GM23338 (cell line): Measurements from ENCODE around the gene CHST14. TPM values are rescaled to one million over a fixed set of nuclear protein-coding genes. Genes with fewer than 3 reads are reported as not detected.

Experiments used
- ATAC-seq: fragments of 200-7000 bp; cut with Tn5 transposase; 3 replicates; pipeline ENCODE4 v1.9.1; 2020
- DNase-seq: peaks from one replicate; pipeline ENCODE4 v3.0.0-alpha.2; 2015; ENCODE audit warnings: low spot score
- H2AFZ ChIP-seq: fragments of 200-600 bp; sonication (generic); 2 replicates; pipeline ENCODE4 v1.8.0; 2016; ENCODE audit warnings: antibody characterized with exemption, mild to moderate bottlenecking, moderate library complexity
- H3F3A ChIP-seq: fragments of 200-600 bp; sonication (generic); replicated peaks from 2 replicates; pipeline ENCODE4 v1.8.0; 2017; ENCODE audit warnings: antibody characterized with exemption, mixed run types, low read depth
- H3K27ac ChIP-seq: fragments of 200-600 bp; sonication (generic); 2 replicates; pipeline ENCODE4 v1.6.1; 2016; ENCODE audit warnings: low read depth
- H3K27me3 ChIP-seq: fragments of 200-600 bp; sonication (generic); 2 replicates; pipeline ENCODE4 v1.8.0; 2016; ENCODE audit warnings: mild to moderate bottlenecking, mixed run types, moderate library complexity; ENCODE audit not compliant: insufficient read depth
- H3K36me3 ChIP-seq: fragments of 200-600 bp; sonication (generic); 2 replicates; pipeline ENCODE4 v1.8.0; 2016; ENCODE audit warnings: mild to moderate bottlenecking; ENCODE audit not compliant: insufficient read depth
- H3K4me1 ChIP-seq: fragments of 200-600 bp; sonication (generic); 2 replicates; pipeline ENCODE4 v1.8.0; 2016; ENCODE audit warnings: mild to moderate bottlenecking, moderate library complexity; ENCODE audit not compliant: insufficient read depth
- H3K4me2 ChIP-seq: fragments of 200-600 bp; sonication (generic); 2 replicates; pipeline ENCODE4 v1.7.1; 2017; ENCODE audit warnings: mixed run types
- H3K4me3 ChIP-seq: fragments of 200-600 bp; sonication (generic); 2 replicates; pipeline ENCODE4 v1.6.1; 2016; ENCODE audit warnings: mixed run types
- H3K79me2 ChIP-seq: fragments of 200-600 bp; sonication (generic); replicated peaks from 2 replicates; pipeline ENCODE4 v1.8.0; 2017; ENCODE audit warnings: mild to moderate bottlenecking; ENCODE audit not compliant: insufficient read depth
- H3K9me2 ChIP-seq: fragments of 200-600 bp; sonication (generic); 2 replicates; pipeline ENCODE4 v1.8.0; 2017; ENCODE audit not compliant: insufficient read depth
- H4K20me1 ChIP-seq: fragments of 200-600 bp; sonication (generic); replicated peaks from 2 replicates; pipeline ENCODE4 v1.8.0; 2017; ENCODE audit warnings: mild to moderate bottlenecking; ENCODE audit not compliant: insufficient read depth
- H3K27ac Mint-ChIP-seq: 2 replicates; pipeline ENCODE4 v1.8.0; 2020; ENCODE audit warnings: inconsistent platforms, mild to moderate bottlenecking, moderate library complexity, mixed read lengths
- H3K27me3 Mint-ChIP-seq: 3 replicates; pipeline ENCODE4 v1.8.0; 2022; ENCODE audit warnings: low read depth, mild to moderate bottlenecking, moderate library complexity, mixed read lengths, inconsistent platforms; ENCODE audit not compliant: insufficient read depth, poor library complexity
- H3K36me3 Mint-ChIP-seq: 3 replicates; pipeline ENCODE4 v1.8.0; 2021; ENCODE audit warnings: low read depth, mild to moderate bottlenecking, inconsistent platforms, moderate library complexity, mixed read lengths
- H3K4me1 Mint-ChIP-seq: 3 replicates; pipeline ENCODE4 v1.8.0; 2020; ENCODE audit warnings: mild to moderate bottlenecking, inconsistent platforms, mixed read lengths
- H3K4me3 Mint-ChIP-seq: 3 replicates; pipeline ENCODE4 v1.8.0; 2021; ENCODE audit warnings: moderate library complexity, mild to moderate bottlenecking, inconsistent platforms, mixed read lengths
- H3K9me3 Mint-ChIP-seq: 3 replicates; pipeline ENCODE4 v1.8.0; 2020; ENCODE audit warnings: moderate library complexity, mild to moderate bottlenecking, inconsistent platforms, mixed read lengths
- CREB1 ChIP-seq: fragments of 250-450 bp; sonication (Bioruptor Pico); IDR thresholded peaks from 2 replicates; pipeline ENCODE4 v1.5.0; 2020; ENCODE audit warnings: low read depth, mild to moderate bottlenecking, moderate library complexity
- EZH2 ChIP-seq: fragments of 200-600 bp; sonication (generic); IDR thresholded peaks from one replicate; pipeline ENCODE4 v1.8.0; 2017; ENCODE audit warnings: antibody characterized with exemption, mild to moderate bottlenecking, low read depth; ENCODE audit not compliant: unreplicated experiment
- EZH2phosphoT487 ChIP-seq: fragments of 200-600 bp; sonication (generic); IDR thresholded peaks from one replicate; pipeline ENCODE4 v1.8.1; 2018; ENCODE audit warnings: antibody characterized with exemption; ENCODE audit not compliant: unreplicated experiment
- JUNB ChIP-seq: IDR thresholded peaks from one replicate; pipeline ENCODE4 v1.6.1; 2016; ENCODE audit warnings: antibody characterized with exemption; ENCODE audit not compliant: unreplicated experiment
- NANOG ChIP-seq: IDR thresholded peaks from 2 replicates; pipeline ENCODE4 v1.6.1; 2016; ENCODE audit warnings: antibody characterized with exemption, borderline replicate concordance
- POLR2AphosphoS5 ChIP-seq: IDR thresholded peaks from 2 replicates; pipeline ENCODE4 v1.6.1; 2016; ENCODE audit warnings: antibody characterized with exemption, low read depth
- REST ChIP-seq: IDR thresholded peaks from one replicate; pipeline ENCODE4 v1.6.1; 2018; ENCODE audit warnings: antibody characterized with exemption; ENCODE audit not compliant: unreplicated experiment
- STAT1 ChIP-seq: IDR thresholded peaks from one replicate; pipeline ENCODE4 v1.6.1; 2016; ENCODE audit warnings: antibody characterized with exemption; ENCODE audit not compliant: unreplicated experiment
- ZNF114 ChIP-seq: fragments of 250-450 bp; sonication (Bioruptor Pico); IDR thresholded peaks from 2 replicates; pipeline ENCODE4 v1.5.0; 2020; ENCODE audit warnings: mild to moderate bottlenecking, moderate library complexity
- ZNF331 ChIP-seq: fragments of 250-450 bp; sonication (Bioruptor Pico); IDR thresholded peaks from 2 replicates; pipeline ENCODE4 v1.5.0; 2020; ENCODE audit warnings: low read depth, mild to moderate bottlenecking, moderate library complexity
- ZNF462 ChIP-seq: fragments of 250-450 bp; sonication (Bioruptor Pico); IDR thresholded peaks from 2 replicates; pipeline ENCODE4 v1.5.0; 2020; ENCODE audit warnings: mild to moderate bottlenecking, moderate library complexity
- polyA plus RNA-seq: library from polyadenylated mRNA; unstranded; fragments of >200 nt; fragmentation: Nextera tagmentation; extraction: Ambion mirVana; gene quantifications from 2 replicates; pipeline ENCODE4 v1.2.1, GENCODE V29; 2016
- total RNA-seq: library from RNA; depleted of rRNA; stranded (reverse); fragments of >200 nt; shearing (Covaris generic); gene quantifications from 2 replicates; pipeline ENCODE4 v1.2.3, GENCODE V29; 2014
- TF ChIP-seq, protein P1 (sequence below), 2 experiments: fragments of 200-600 bp in 1 of 2; sonication (generic) in 1 of 2; conservative IDR thresholded peaks; 2 replicates each; pipeline versions ENCODE4 v1.5.1 to v1.6.1; 2016 to 2017; ENCODE audit warnings: antibody characterized with exemption in 2 of 2, low read depth in 2 of 2, mild to moderate bottlenecking in 2 of 2, moderate library complexity in 1 of 2
- TF ChIP-seq, protein P2 (sequence below): IDR thresholded peaks from 2 replicates; pipeline ENCODE4 v1.6.1; 2016; ENCODE audit warnings: antibody characterized with exemption

Gene CHST14
- total and polyA plus RNA-seq, 2 experiments from 2014 or later: 8.4 to 15.6 TPM

- Histone ChIP-seq H3K36me3 (no peaks in the 10 kb centered on the region), H2AFZ (no peak overlapping the region), H3K4me2 (no peak overlapping the region), H3K4me1 (peaks cover 14% of the 10 kb centered on the region; the same call in 1 of the 2 replicates), H3K79me2 (no peaks in the 10 kb centered on the region), H4K20me1 (no peaks in the 10 kb centered on the region), H3K9me2 (no peaks in the 10 kb centered on the region), H3F3A (peaks cover 5% of the 10 kb centered on the region), H3K27ac (no peak overlapping the region), H3K4me3 (no peak overlapping the region), H3K27me3 (peaks cover 49% of the 10 kb centered on the region)
- Mint-ChIP-seq H3K4me1 (peaks cover 21% of the 10 kb centered on the region), H3K27me3 (peaks cover 26% of the 10 kb centered on the region), H3K36me3 (no peaks in the 10 kb centered on the region; the same call in 2 of the 3 replicates), H3K4me3 (no peak overlapping the region; the same call in 2 of the 3 replicates), H3K27ac (no peak overlapping the region), H3K9me3 (no peaks in the 10 kb centered on the region; the same call in 2 of the 3 replicates)
- TF ChIP-seq EZH2 (no peak), ZNF462 (CRISPR knock-in tag) (no peak), EZH2phosphoT487 (no peak), JUNB (no peak), ZNF331 (CRISPR knock-in tag) (no peak), STAT1 (no peak), POLR2AphosphoS5 (no peak), ZNF114 (CRISPR knock-in tag) (no peak), NANOG (no peak), CREB1 (no peak), REST (no peak)
- TF ChIP-seq, protein P1, sequence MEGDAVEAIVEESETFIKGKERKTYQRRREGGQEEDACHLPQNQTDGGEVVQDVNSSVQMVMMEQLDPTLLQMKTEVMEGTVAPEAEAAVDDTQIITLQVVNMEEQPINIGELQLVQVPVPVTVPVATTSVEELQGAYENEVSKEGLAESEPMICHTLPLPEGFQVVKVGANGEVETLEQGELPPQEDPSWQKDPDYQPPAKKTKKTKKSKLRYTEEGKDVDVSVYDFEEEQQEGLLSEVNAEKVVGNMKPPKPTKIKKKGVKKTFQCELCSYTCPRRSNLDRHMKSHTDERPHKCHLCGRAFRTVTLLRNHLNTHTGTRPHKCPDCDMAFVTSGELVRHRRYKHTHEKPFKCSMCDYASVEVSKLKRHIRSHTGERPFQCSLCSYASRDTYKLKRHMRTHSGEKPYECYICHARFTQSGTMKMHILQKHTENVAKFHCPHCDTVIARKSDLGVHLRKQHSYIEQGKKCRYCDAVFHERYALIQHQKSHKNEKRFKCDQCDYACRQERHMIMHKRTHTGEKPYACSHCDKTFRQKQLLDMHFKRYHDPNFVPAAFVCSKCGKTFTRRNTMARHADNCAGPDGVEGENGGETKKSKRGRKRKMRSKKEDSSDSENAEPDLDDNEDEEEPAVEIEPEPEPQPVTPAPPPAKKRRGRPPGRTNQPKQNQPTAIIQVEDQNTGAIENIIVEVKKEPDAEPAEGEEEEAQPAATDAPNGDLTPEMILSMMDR (conservative IDR thresholded peaks at IDR 0.05; ENCODE audit: low read depth in 2 of 2): no peak
- TF ChIP-seq, protein P2, sequence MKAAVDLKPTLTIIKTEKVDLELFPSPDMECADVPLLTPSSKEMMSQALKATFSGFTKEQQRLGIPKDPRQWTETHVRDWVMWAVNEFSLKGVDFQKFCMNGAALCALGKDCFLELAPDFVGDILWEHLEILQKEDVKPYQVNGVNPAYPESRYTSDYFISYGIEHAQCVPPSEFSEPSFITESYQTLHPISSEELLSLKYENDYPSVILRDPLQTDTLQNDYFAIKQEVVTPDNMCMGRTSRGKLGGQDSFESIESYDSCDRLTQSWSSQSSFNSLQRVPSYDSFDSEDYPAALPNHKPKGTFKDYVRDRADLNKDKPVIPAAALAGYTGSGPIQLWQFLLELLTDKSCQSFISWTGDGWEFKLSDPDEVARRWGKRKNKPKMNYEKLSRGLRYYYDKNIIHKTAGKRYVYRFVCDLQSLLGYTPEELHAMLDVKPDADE: no peak
- ATAC-seq (no peak), DNase-seq (no peak)
Measured at GRCh38 chr15:40510201-40510600, 39.4 kb downstream of the CHST14 start.
